ENCODE data around the gene TRIP11. TPM values are rescaled to one million over a fixed set of nuclear protein-coding genes. Genes with fewer than 3 reads are reported as not detected.

TRIP11 gene
- total RNA-seq, 1 experiment from 2014 or later = 31.6 TPM

GRCh38 chr14:91945751-91946621 lies 93.9 kb downstream of the TRIP11 start:
- no peak overlapping the region for H3K27ac ChIP-seq (ENCODE audit: low read length)
- H4K20me1 ChIP-seq (ENCODE audit: insufficient read depth, low read depth, low read length) = no peaks in the 10 kb centered on the region

GRCh38 chr14:91942946-91943345 lies 96.9 kb downstream of the TRIP11 start:
- Histone ChIP-seq H3K9me2 (replicated peaks; ENCODE audit: insufficient read depth, low read length) (no peaks in the 10 kb centered on the region), H3K27me3 (ENCODE audit: low read length) (no peaks in the 10 kb centered on the region), H3K36me3 (ENCODE audit: insufficient read depth, low read length) (no peaks in the 10 kb centered on the region), H3K9me3 (ENCODE audit: low read length) (no peaks in the 10 kb centered on the region), H3K9ac (ENCODE audit: low read length) (no peak overlapping the region), H2AFZ (ENCODE audit: low read length) (no peak overlapping the region), H3K79me2 (ENCODE audit: low read length) (no peaks in the 10 kb centered on the region), H3K4me1 (ENCODE audit: low read length) (no peaks in the 10 kb centered on the region), H3K4me3 (ENCODE audit: low read length) (no peak overlapping the region), H3K4me2 (ENCODE audit: low read depth, low read length, poor library complexity, severe bottlenecking) (no peak overlapping the region), H3K27ac (ENCODE audit: low read length) (no peak overlapping the region), H4K20me1 (ENCODE audit: insufficient read depth, low read depth, low read length) (no peaks in the 10 kb centered on the region)
- DNase-seq = no peak

More at GRCh38 chr14:91945751-91946621, 93.9 kb downstream of the TRIP11 start:
- H3K79me2 ChIP-seq (ENCODE audit: low read length) = no peaks in the 10 kb centered on the region
- no peak overlapping the region for H3K4me3 ChIP-seq (ENCODE audit: low read length)
- no peak overlapping the region for H3K4me2 ChIP-seq (ENCODE audit: low read depth, low read length, poor library complexity, severe bottlenecking)
- no peaks in the 10 kb centered on the region for H3K36me3 ChIP-seq (ENCODE audit: insufficient read depth, low read length)
- H3K9me3 ChIP-seq (ENCODE audit: low read length) = no peaks in the 10 kb centered on the region
- H3K9ac ChIP-seq (ENCODE audit: low read length) = no peak overlapping the region
- H3K9me2 ChIP-seq (replicated peaks; ENCODE audit: insufficient read depth, low read length) = no peaks in the 10 kb centered on the region
- H3K4me1 ChIP-seq (ENCODE audit: low read length) = no peaks in the 10 kb centered on the region
- H3K27me3 ChIP-seq (ENCODE audit: low read length) = no peaks in the 10 kb centered on the region
- DNase-seq = no peak
- H2AFZ ChIP-seq (ENCODE audit: low read length) = no peak overlapping the region

GRCh38 chr14:91942128-91942527 lies 97.7 kb downstream of the TRIP11 start:
- Histone ChIP-seq H2AFZ (ENCODE audit: low read length) (no peak overlapping the region), H4K20me1 (ENCODE audit: insufficient read depth, low read depth, low read length) (no peaks in the 10 kb centered on the region), H3K9ac (ENCODE audit: low read length) (no peak overlapping the region), H3K79me2 (ENCODE audit: low read length) (no peaks in the 10 kb centered on the region), H3K4me3 (ENCODE audit: low read length) (no peak overlapping the region), H3K27ac (ENCODE audit: low read length) (no peak overlapping the region), H3K4me2 (ENCODE audit: low read depth, low read length, poor library complexity, severe bottlenecking) (no peak overlapping the region), H3K9me2 (replicated peaks; ENCODE audit: insufficient read depth, low read length) (no peaks in the 10 kb centered on the region), H3K4me1 (ENCODE audit: low read length) (no peaks in the 10 kb centered on the region), H3K9me3 (ENCODE audit: low read length) (no peaks in the 10 kb centered on the region), H3K27me3 (ENCODE audit: low read length) (no peaks in the 10 kb centered on the region), H3K36me3 (ENCODE audit: insufficient read depth, low read length) (no peaks in the 10 kb centered on the region)
- no peak for DNase-seq

GRCh38 chr14:91940209-91940608 lies 99.7 kb downstream of the TRIP11 start:
- no peak for DNase-seq
- no peak overlapping the region for H2AFZ ChIP-seq (ENCODE audit: low read length)
- no peaks in the 10 kb centered on the region for H3K9me3 ChIP-seq (ENCODE audit: low read length)
- H3K9me2 ChIP-seq (replicated peaks; ENCODE audit: insufficient read depth, low read length) = no peaks in the 10 kb centered on the region
- no peaks in the 10 kb centered on the region for H3K27me3 ChIP-seq (ENCODE audit: low read length)
- no peaks in the 10 kb centered on the region for H4K20me1 ChIP-seq (ENCODE audit: insufficient read depth, low read depth, low read length)
- H3K36me3 ChIP-seq (ENCODE audit: insufficient read depth, low read length) = no peaks in the 10 kb centered on the region
- no peak overlapping the region for H3K4me3 ChIP-seq (ENCODE audit: low read length)
- H3K4me1 ChIP-seq (ENCODE audit: low read length) = no peaks in the 10 kb centered on the region
- H3K4me2 ChIP-seq (ENCODE audit: low read depth, low read length, poor library complexity, severe bottlenecking) = no peak overlapping the region
- no peak overlapping the region for H3K27ac ChIP-seq (ENCODE audit: low read length)
- H3K9ac ChIP-seq (ENCODE audit: low read length) = no peak overlapping the region
- H3K79me2 ChIP-seq (ENCODE audit: low read length) = no peaks in the 10 kb centered on the region

- no peaks in the 10 kb centered on the region for H4K20me1 ChIP-seq (ENCODE audit: insufficient read depth, low read depth, low read length)
- no peak overlapping the region for H3K4me2 ChIP-seq (ENCODE audit: low read depth, low read length, poor library complexity, severe bottlenecking)
- H3K4me3 ChIP-seq (ENCODE audit: low read length) = no peak overlapping the region
These were observed 104.3 kb downstream of the TRIP11 start for GRCh38 chr14:91935586-91935985.

GRCh38 chr14:91934554-91935285 lies 105.1 kb downstream of the TRIP11 start:
- Histone ChIP-seq H3K79me2 (ENCODE audit: low read length) (no peaks in the 10 kb centered on the region), H3K4me1 (ENCODE audit: low read length) (no peaks in the 10 kb centered on the region), H3K4me3 (ENCODE audit: low read length) (no peak overlapping the region), H3K4me2 (ENCODE audit: low read depth, low read length, poor library complexity, severe bottlenecking) (no peak overlapping the region), H3K9me3 (ENCODE audit: low read length) (no peaks in the 10 kb centered on the region), H3K9me2 (replicated peaks; ENCODE audit: insufficient read depth, low read length) (no peaks in the 10 kb centered on the region), H2AFZ (ENCODE audit: low read length) (no peak overlapping the region), H4K20me1 (ENCODE audit: insufficient read depth, low read depth, low read length) (no peaks in the 10 kb centered on the region), H3K27ac (ENCODE audit: low read length) (no peak overlapping the region), H3K9ac (ENCODE audit: low read length) (no peak overlapping the region), H3K36me3 (ENCODE audit: insufficient read depth, low read length) (no peaks in the 10 kb centered on the region), H3K27me3 (ENCODE audit: low read length) (no peaks in the 10 kb centered on the region)
- no peak for DNase-seq

More at GRCh38 chr14:91935586-91935985, 104.3 kb downstream of the TRIP11 start:
- Histone ChIP-seq H3K4me1 (ENCODE audit: low read length) (no peaks in the 10 kb centered on the region), H3K27ac (ENCODE audit: low read length) (no peak overlapping the region), H3K79me2 (ENCODE audit: low read length) (no peaks in the 10 kb centered on the region), H3K9me3 (ENCODE audit: low read length) (no peaks in the 10 kb centered on the region), H3K36me3 (ENCODE audit: insufficient read depth, low read length) (no peaks in the 10 kb centered on the region), H3K9me2 (replicated peaks; ENCODE audit: insufficient read depth, low read length) (no peaks in the 10 kb centered on the region), H3K9ac (ENCODE audit: low read length) (no peak overlapping the region), H2AFZ (ENCODE audit: low read length) (no peak overlapping the region), H3K27me3 (ENCODE audit: low read length) (no peaks in the 10 kb centered on the region)
- DNase-seq = no peak

GRCh38 chr14:91931478-91932088 lies 108.3 kb downstream of the TRIP11 start:
- H3K36me3 ChIP-seq (ENCODE audit: insufficient read depth, low read length) = no peaks in the 10 kb centered on the region
- H4K20me1 ChIP-seq (ENCODE audit: insufficient read depth, low read depth, low read length) = no peaks in the 10 kb centered on the region
- H3K4me3 ChIP-seq (ENCODE audit: low read length) = no peak overlapping the region
- H3K9ac ChIP-seq (ENCODE audit: low read length) = no peak overlapping the region
- H3K9me2 ChIP-seq (replicated peaks; ENCODE audit: insufficient read depth, low read length) = no peaks in the 10 kb centered on the region
- no peaks in the 10 kb centered on the region for H3K4me1 ChIP-seq (ENCODE audit: low read length)
- no peak overlapping the region for H3K4me2 ChIP-seq (ENCODE audit: low read depth, low read length, poor library complexity, severe bottlenecking)
- no peaks in the 10 kb centered on the region for H3K9me3 ChIP-seq (ENCODE audit: low read length)
- peaks cover 3% of the 10 kb centered on the region; the same call in 1 of the 2 replicates for H3K27me3 ChIP-seq (ENCODE audit: low read length)
- H2AFZ ChIP-seq (ENCODE audit: low read length) = no peak overlapping the region
- no peak for DNase-seq
- H3K27ac ChIP-seq (ENCODE audit: low read length) = no peak overlapping the region
- no peaks in the 10 kb centered on the region for H3K79me2 ChIP-seq (ENCODE audit: low read length)

- Histone ChIP-seq H3K9me2 (replicated peaks; ENCODE audit: insufficient read depth, low read length) (no peaks in the 10 kb centered on the region), H2AFZ (ENCODE audit: low read length) (no peak overlapping the region), H3K4me1 (ENCODE audit: low read length) (no peaks in the 10 kb centered on the region), H3K36me3 (ENCODE audit: insufficient read depth, low read length) (no peaks in the 10 kb centered on the region), H3K4me2 (ENCODE audit: low read depth, low read length, poor library complexity, severe bottlenecking) (no peak overlapping the region), H3K27ac (ENCODE audit: low read length) (no peak overlapping the region), H4K20me1 (ENCODE audit: insufficient read depth, low read depth, low read length) (no peaks in the 10 kb centered on the region), H3K79me2 (ENCODE audit: low read length) (no peaks in the 10 kb centered on the region), H3K9ac (ENCODE audit: low read length) (no peak overlapping the region), H3K27me3 (ENCODE audit: low read length) (peaks cover 3% of the 10 kb centered on the region; the same call in 1 of the 2 replicates), H3K9me3 (ENCODE audit: low read length) (no peaks in the 10 kb centered on the region), H3K4me3 (ENCODE audit: low read length) (no peak overlapping the region)
- no peak for DNase-seq
These were observed 110.2 kb downstream of the TRIP11 start for GRCh38 chr14:91929700-91930099.

All from Karpas-422 (cell line).